Keratinocyte (primary cell): ENCODE measurements around the gene SCRG1. TPM values are rescaled to one million over a fixed set of nuclear protein-coding genes. Genes with fewer than 3 reads are reported as not detected.

Experiments
- DNase-seq: peaks from one replicate; pipeline ENCODE4 v3.0.0-alpha.2; 2011; ENCODE audit warnings: low read depth, missing footprints, low spot score
- FAIRE-seq: peaks from 2 replicates; lab custom pipeline; 2011; peaks lifted over from hg19 to GRCh38; lab: Jason Lieb, UNC
- H2AFZ ChIP-seq: 2 replicates; pipeline ENCODE4 v1.6.0; 2012; ENCODE audit warnings: low read length, control low read depth, inconsistent platforms; ENCODE audit not compliant: control insufficient read depth
- H3K27ac ChIP-seq: 2 replicates; pipeline ENCODE4 v1.5.1; 2011; ENCODE audit warnings: low read length; ENCODE audit not compliant: control insufficient read depth, insufficient read depth
- H3K27me3 ChIP-seq: 3 replicates; pipeline ENCODE4 v1.6.0; 2011; ENCODE audit warnings: low read length; ENCODE audit not compliant: control insufficient read depth, insufficient read depth; ENCODE audit errors: extremely low read depth
- H3K36me3 ChIP-seq, 2 experiments: 2 replicates in 1 of 2; 3 replicates in 1 of 2; pipeline ENCODE4 v1.5.1; 2011; ENCODE audit warnings: low read length in 2 of 2, mild to moderate bottlenecking in 1 of 2; ENCODE audit not compliant: control insufficient read depth in 2 of 2, insufficient read depth in 2 of 2; ENCODE audit errors: extremely low read depth in 1 of 2
- H3K4me1 ChIP-seq: 3 replicates; pipeline ENCODE4 v1.5.1; 2011; ENCODE audit warnings: low read length; ENCODE audit not compliant: control insufficient read depth, insufficient read depth; ENCODE audit errors: extremely low read depth
- H3K4me2 ChIP-seq: 3 replicates; pipeline ENCODE4 v1.6.0; 2011; ENCODE audit warnings: low read depth, low read length; ENCODE audit not compliant: control insufficient read depth, insufficient read depth; ENCODE audit errors: extremely low read depth
- H3K4me3 ChIP-seq, 3 experiments: fragments of 200-600 bp in 1 of 3; sonication (generic) in 1 of 3; 2 replicates in 2 of 3; 3 replicates in 1 of 3; pipeline ENCODE4 v1.5.1; 2011 to 2016; ENCODE audit warnings: low read length in 3 of 3, mild to moderate bottlenecking in 3 of 3, control low read depth in 2 of 3, inconsistent platforms in 1 of 3, low read depth in 1 of 3, mixed read lengths in 1 of 3, mixed run types in 1 of 3, moderate library complexity in 1 of 3; ENCODE audit not compliant: control insufficient read depth in 2 of 3, insufficient read depth in 2 of 3; ENCODE audit errors: extremely low read depth in 1 of 3
- H3K79me2 ChIP-seq: 2 replicates; pipeline ENCODE4 v1.6.0; 2012; ENCODE audit warnings: low read length; ENCODE audit not compliant: control insufficient read depth, insufficient read depth
- H3K9ac ChIP-seq: 3 replicates; pipeline ENCODE4 v1.6.0; 2011; ENCODE audit warnings: low read length; ENCODE audit not compliant: control insufficient read depth, insufficient read depth; ENCODE audit errors: extremely low read depth
- H3K9me1 ChIP-seq: 3 replicates; pipeline ENCODE4 v1.6.0; 2011; ENCODE audit warnings: low read length; ENCODE audit not compliant: control insufficient read depth, insufficient read depth; ENCODE audit errors: extremely low read depth
- H3K9me3 ChIP-seq: 2 replicates; pipeline ENCODE4 v1.5.1; 2012; ENCODE audit warnings: low read depth, low read length; ENCODE audit not compliant: control insufficient read depth
- H4K20me1 ChIP-seq: 3 replicates; pipeline ENCODE4 v1.6.0; 2011; ENCODE audit warnings: low read length; ENCODE audit not compliant: control insufficient read depth, insufficient read depth; ENCODE audit errors: extremely low read depth
- CTCF ChIP-seq, 3 experiments: IDR thresholded peaks in 1 of 3; conservative IDR thresholded peaks in 1 of 3; optimal IDR thresholded peaks in 1 of 3; 2 replicates in 2 of 3; 3 replicates in 1 of 3; pipeline versions ENCODE3 to v1.5.1; 2011; ENCODE audit warnings: low read length in 3 of 3, mild to moderate bottlenecking in 3 of 3, moderate library complexity in 2 of 3, control low read depth in 1 of 3, inconsistent platforms in 1 of 3; ENCODE audit not compliant: insufficient read depth in 2 of 3; ENCODE audit errors: extremely low read depth in 1 of 3
- EZH2 ChIP-seq: IDR thresholded peaks from one replicate; pipeline ENCODE4 v1.6.1; 2012; ENCODE audit warnings: inconsistent platforms, mild to moderate bottlenecking, low read length, moderate library complexity
- dilution Hi-C: fragments of 300-500 bp; cut with MboI; formaldehyde crosslinking; loops from one replicate; pipeline ENCODE4 v1.7.0; 2020; ENCODE audit warnings: low sequenced_read_pairs; ENCODE audit not compliant: extremely low pct_ligation_motif_present
- polyA plus RNA-seq, 5 experiments: library from polyadenylated mRNA; depleted of rRNA in 3 of 5; stranded (reverse) in 3 of 5; stranded (forward) in 1 of 5; unstranded in 1 of 5; fragments of >200 nt; gene quantifications; 1 replicate in 1 of 5; 2 replicates in 3 of 5; 3 replicates in 1 of 5; pipeline versions ENCODE4 v1.2.1 to v1.2.3, GENCODE V29; 2011 to 2012; ENCODE audit warnings: missing spikeins in 2 of 5, low read depth in 1 of 5, low replicate concordance in 1 of 5

The SCRG1 gene
- polyA plus RNA-seq, 1 donor (not counting 4 experiments of a cell fraction or from before 2014, with no cell fraction given) = not detected

GRCh38 chr4:173410079-173410478, 11.2 kb upstream of the SCRG1 start:
- TF ChIP-seq CTCF (optimal IDR thresholded peaks at IDR 0.05 in 1 of 3, IDR thresholded peaks at IDR 0.05 in 1 of 3, conservative IDR thresholded peaks at IDR 0.05 in 1 of 3; ENCODE audit: extremely low read depth in 1 of 3, insufficient read depth in 2 of 3, low read length in 3 of 3) = no peak
- no peak for TF ChIP-seq EZH2
- H3K4me1 ChIP-seq = no peaks in the 10 kb centered on the region
- no peaks in the 10 kb centered on the region for H4K20me1 ChIP-seq
- no peaks in the 10 kb centered on the region for H3K9me1 ChIP-seq
- no peaks in the 10 kb centered on the region for H3K36me3 ChIP-seq
- H3K9ac ChIP-seq = no peak overlapping the region
- DNase-seq (no peak), FAIRE-seq (no peak)
- no peaks in the 10 kb centered on the region for H3K27me3 ChIP-seq
- no peak overlapping the region for H2AFZ ChIP-seq
- dilution Hi-C loops = no loop called here
- H3K79me2 ChIP-seq = no peaks in the 10 kb centered on the region
- H3K4me2 ChIP-seq = no peak overlapping the region
- H3K9me3 ChIP-seq = no peaks in the 10 kb centered on the region
- H3K27ac ChIP-seq = no peak overlapping the region
- H3K4me3 ChIP-seq = no peak overlapping the region

GRCh38 chr4:173405840-173406606, 7.1 kb upstream of the SCRG1 start:
- no peak overlapping the region for H3K27ac ChIP-seq
- no peak overlapping the region for H3K4me3 ChIP-seq
- no peaks in the 10 kb centered on the region for H3K9me1 ChIP-seq
- H3K4me1 ChIP-seq = no peaks in the 10 kb centered on the region
- no peak overlapping the region for H2AFZ ChIP-seq
- TF ChIP-seq CTCF (optimal IDR thresholded peaks at IDR 0.05 in 1 of 3, IDR thresholded peaks at IDR 0.05 in 1 of 3, conservative IDR thresholded peaks at IDR 0.05 in 1 of 3; ENCODE audit: extremely low read depth in 1 of 3, insufficient read depth in 2 of 3, low read length in 3 of 3) = no peak
- TF ChIP-seq EZH2 = no peak
- no peak for FAIRE-seq
- no peak overlapping the region for H3K9ac ChIP-seq
- no peaks in the 10 kb centered on the region for H3K27me3 ChIP-seq
- H3K4me2 ChIP-seq = no peak overlapping the region
- H4K20me1 ChIP-seq = no peaks in the 10 kb centered on the region
- H3K9me3 ChIP-seq = no peaks in the 10 kb centered on the region
- H3K36me3 ChIP-seq = no peaks in the 10 kb centered on the region
- no peak for DNase-seq
- dilution Hi-C loops = no loop called here
- no peaks in the 10 kb centered on the region for H3K79me2 ChIP-seq
